ENCODE results near the gene RERE. TPM values are rescaled to one million over a fixed set of nuclear protein-coding genes. Genes with fewer than 3 reads are reported as not detected.

The RERE gene
- total RNA-seq, 4 donors from 2014 or later = 86.4 to 111 (median 103) TPM

- Histone ChIP-seq H3K27ac (no peak overlapping the region), H3K27me3 (no peaks in the 10 kb centered on the region), H3K9me3 (no peaks in the 10 kb centered on the region), H3K4me3 (no peak overlapping the region), H3K36me3 (no peaks in the 10 kb centered on the region), H3K4me1 (no peaks in the 10 kb centered on the region)
- TF ChIP-seq CTCF (IDR thresholded peaks at IDR 0.05) (no peak), EP300 (IDR thresholded peaks at IDR 0.05) (no peak), POLR2A (IDR thresholded peaks at IDR 0.05) (no peak)
- no peak for DNase-seq (ENCODE audit: low spot score in 2 of 2)
- 89 to 91% methylated on average over 2 of the region's 2 CpGs for WGBS, 2 donors
Measured at GRCh38 chr1:8578132-8578877, 239.1 kb downstream of the RERE start.

GRCh38 chr1:8574985-8575384 is 242.5 kb downstream of the RERE start:
- DNase-seq (ENCODE audit: low spot score in 2 of 2) = no peak
- no peak for TF ChIP-seq CTCF (IDR thresholded peaks at IDR 0.05)
- no peak for TF ChIP-seq POLR2A (IDR thresholded peaks at IDR 0.05)
- TF ChIP-seq EP300 (IDR thresholded peaks at IDR 0.05) = no peak
- Histone ChIP-seq H3K4me3 (no peak overlapping the region), H3K27me3 (no peaks in the 10 kb centered on the region), H3K27ac (no peak overlapping the region), H3K9me3 (no peaks in the 10 kb centered on the region), H3K36me3 (no peaks in the 10 kb centered on the region), H3K4me1 (peaks cover 0 to 23% (median 6%) of the 10 kb centered on the region in 4 donors)
- WGBS, 2 donors = 93 to 94% methylated on average over 5 of the region's 5 CpGs

GRCh38 chr1:8572106-8572505 is 245.3 kb downstream of the RERE start:
- Histone ChIP-seq H3K9me3 (no peaks in the 10 kb centered on the region), H3K4me1 (peaks cover 0 to 26% (median 6%) of the 10 kb centered on the region in 4 donors), H3K4me3 (no peak overlapping the region), H3K36me3 (no peaks in the 10 kb centered on the region), H3K27ac (peak overlapping the region in 3 of 4 donors; percentile 34 to 67 (median 63)), H3K27me3 (no peaks in the 10 kb centered on the region)
- no peak for DNase-seq (ENCODE audit: low spot score in 2 of 2)
- TF ChIP-seq EP300 (IDR thresholded peaks at IDR 0.05) (no peak), POLR2A (IDR thresholded peaks at IDR 0.05) (no peak), CTCF (IDR thresholded peaks at IDR 0.05) (no peak)
- WGBS, 2 donors = 87 to 93% methylated on average over 1 of the region's 1 CpG

- WGBS, 2 donors = 22 to 27% methylated on average over 5 of the region's 5 CpGs
- Histone ChIP-seq H3K4me1 (peaks cover 0 to 26% (median 6%) of the 10 kb centered on the region in 4 donors), H3K36me3 (no peaks in the 10 kb centered on the region), H3K4me3 (no peak overlapping the region), H3K9me3 (no peaks in the 10 kb centered on the region), H3K27ac (peak overlapping the region in 3 of 4 donors; percentile 34 to 67 (median 63)), H3K27me3 (no peaks in the 10 kb centered on the region)
- TF ChIP-seq CTCF (IDR thresholded peaks at IDR 0.05) = peak in 4 of 5 experiments; percentile 15 to 51 (median 40)
- TF ChIP-seq EP300 (IDR thresholded peaks at IDR 0.05) = no peak
- TF ChIP-seq POLR2A (IDR thresholded peaks at IDR 0.05) = no peak
- DNase-seq (ENCODE audit: low spot score in 2 of 2) = peak in 1 of 2 donors; percentile 74
Measured at GRCh38 chr1:8571200-8571984, 246.0 kb downstream of the RERE start.

GRCh38 chr1:8570465-8570864 is 247.0 kb downstream of the RERE start:
- H3K9me3 ChIP-seq = no peaks in the 10 kb centered on the region
- no peaks in the 10 kb centered on the region for H3K27me3 ChIP-seq
- TF ChIP-seq EP300 (IDR thresholded peaks at IDR 0.05) (no peak), CTCF (IDR thresholded peaks at IDR 0.05) (no peak), POLR2A (IDR thresholded peaks at IDR 0.05) (no peak)
- H3K4me1 ChIP-seq = peaks cover 0 to 26% (median 6%) of the 10 kb centered on the region in 4 donors
- peak overlapping the region in 2 of 4 donors; percentile 63 to 67 for H3K27ac ChIP-seq
- no peak for DNase-seq (ENCODE audit: low spot score in 2 of 2)
- 58 to 63% methylated on average over 3 of the region's 3 CpGs for WGBS, 2 donors
- H3K36me3 ChIP-seq = no peaks in the 10 kb centered on the region
- no peak overlapping the region for H3K4me3 ChIP-seq
